K562 (cell line): ENCODE data around the gene METTL18. TPM values are rescaled to one million over a fixed set of nuclear protein-coding genes. Genes with fewer than 3 reads are reported as not detected.

ENCODE experiments used
- ARID2 ChIP-seq: fragments of 450-650 bp; IDR thresholded peaks from 2 replicates; pipeline ENCODE4 v1.6.1; 2017; ENCODE audit warnings: antibody characterized with exemption, mild to moderate bottlenecking
- DMBX1 ChIP-seq: fragments of 250-450 bp; sonication (Bioruptor Pico); IDR thresholded peaks from 2 replicates; pipeline ENCODE4 v1.8.0; 2022; ENCODE audit warnings: inconsistent platforms, mild to moderate bottlenecking, moderate library complexity, borderline replicate concordance
- E2F6 ChIP-seq, 2 experiments: IDR thresholded peaks; 2 replicates each; pipeline ENCODE4 v1.6.1; 2011; ENCODE audit warnings: borderline replicate concordance in 1 of 2, control low read depth in 1 of 2, low read depth in 1 of 2, low read length in 1 of 2, mild to moderate bottlenecking in 1 of 2, mixed read lengths in 1 of 2, moderate library complexity in 1 of 2; ENCODE audit not compliant: insufficient read depth in 1 of 2, insufficient read length in 1 of 2, poor library complexity in 1 of 2, severe bottlenecking in 1 of 2; ENCODE audit errors: extremely low read depth in 1 of 2
- EWSR1 ChIP-seq: fragments of 450-650 bp; IDR thresholded peaks from 2 replicates; pipeline ENCODE4 v1.6.1; 2018; ENCODE audit warnings: borderline replicate concordance, mild to moderate bottlenecking, low read depth, moderate library complexity; ENCODE audit not compliant: partially characterized antibody
- HNRNPLL ChIP-seq: fragments of 200-400 bp; formaldehyde crosslinking; IDR thresholded peaks from 2 replicates; pipeline ENCODE4 v1.6.1; 2017; ENCODE audit warnings: low read length, low read depth, mild to moderate bottlenecking; ENCODE audit not compliant: poor library complexity, severe bottlenecking
- MTF1 ChIP-seq: fragments of 250-450 bp; sonication (Bioruptor Pico); IDR thresholded peaks from 2 replicates; pipeline ENCODE4 v1.9.0; 2021; ENCODE audit warnings: moderate library complexity, mild to moderate bottlenecking, inconsistent platforms, borderline replicate concordance
- RBM25 ChIP-seq: fragments of 200-400 bp; formaldehyde crosslinking; IDR thresholded peaks from 2 replicates; pipeline ENCODE4 v1.6.1; 2018; ENCODE audit warnings: low read length, low read depth, moderate library complexity; ENCODE audit not compliant: severe bottlenecking
- SMARCA4 ChIP-seq: fragments of 450-650 bp; IDR thresholded peaks from 2 replicates; pipeline ENCODE4 v1.6.1; 2016
- SMARCC2 ChIP-seq: fragments of 450-650 bp; IDR thresholded peaks from 2 replicates; pipeline ENCODE4 v1.6.1; 2017; ENCODE audit warnings: antibody characterized with exemption, moderate library complexity, mild to moderate bottlenecking, low read depth
- ZBTB2 ChIP-seq: fragments of 450-650 bp; IDR thresholded peaks from 2 replicates; pipeline ENCODE4 v1.6.1; 2016; ENCODE audit warnings: antibody characterized with exemption
- ZNF785 ChIP-seq: fragments of 250-450 bp; sonication (Bioruptor Pico); IDR thresholded peaks from 2 replicates; pipeline ENCODE4 v1.4.0; 2020; ENCODE audit warnings: mild to moderate bottlenecking
- ZZZ3 ChIP-seq: fragments of 450-650 bp; IDR thresholded peaks from 2 replicates; pipeline ENCODE4 v1.6.1; 2016; ENCODE audit warnings: antibody characterized with exemption, mild to moderate bottlenecking, moderate library complexity
- polyA plus RNA-seq, 8 experiments: library from polyadenylated mRNA; depleted of rRNA in 4 of 8; stranded (reverse) in 5 of 8; unstranded in 3 of 8; fragments of >200 nt; fragmentation: Nextera tagmentation in 2 of 8; fragmentation: Illumina TruSeq in 1 of 8; extraction: Ambion mirVana in 2 of 8; extraction: Trizol in 1 of 8; gene quantifications; 2 replicates each; pipeline versions ENCODE4 v1.2.1 to v1.2.3, GENCODE V29; 2011 to 2014; ENCODE audit warnings: inconsistent platforms in 1 of 8, missing spikeins in 1 of 8
- total RNA-seq, 7 experiments: library from RNA; depleted of rRNA in 6 of 7; stranded (reverse); fragments of >200 nt in 6 of 7; fragmentation: Illumina TruSeq in 2 of 7; extraction: Trizol in 2 of 7; gene quantifications; 2 replicates each; pipeline versions ENCODE4 v1.2.1 to v1.2.3, GENCODE V29; 2011 to 2021; ENCODE audit warnings: low replicate concordance in 1 of 7
- TF ChIP-seq, protein P1 (sequence below): sonication (generic); formaldehyde crosslinking; IDR thresholded peaks from 2 replicates; pipeline ENCODE4 v1.8.0; 2023; ENCODE audit warnings: missing genetic modification reagents, mild to moderate bottlenecking, borderline replicate concordance
- TF ChIP-seq, protein P2 (sequence below): conservative IDR thresholded peaks from 2 replicates; pipeline ENCODE4 v1.6.1; 2011; ENCODE audit warnings: low read depth, mild to moderate bottlenecking, low read length; ENCODE audit not compliant: control insufficient read depth

Gene METTL18
- total and polyA plus RNA-seq, 9 of the 15 experiments (the other 6 are each of a cell fraction or from before 2014, with no cell fraction given), result 9.5 to 40.2 (median 14.7) TPM

- TF ChIP-seq HNRNPLL (peak; percentile 67), DMBX1 (no peak), SMARCC2 (no peak), ZBTB2 (no peak), MTF1 (CRISPR knock-in tag) (no peak), RBM25 (no peak), EWSR1 (no peak), ARID2 (no peak), ZNF785 (CRISPR knock-in tag) (no peak), ZZZ3 (peak; percentile 93; the same call in 1 of the 2 replicates), SMARCA4 (no peak), E2F6 (IDR thresholded peaks at IDR 0.05; ENCODE audit: borderline replicate concordance in 1 of 2, extremely low read depth in 1 of 2, insufficient read depth in 1 of 2, insufficient read length in 1 of 2, low read depth in 1 of 2, low read length in 1 of 2, poor library complexity in 1 of 2, severe bottlenecking in 1 of 2) (peak; percentile 76 to 83)
- TF ChIP-seq, protein P1, sequence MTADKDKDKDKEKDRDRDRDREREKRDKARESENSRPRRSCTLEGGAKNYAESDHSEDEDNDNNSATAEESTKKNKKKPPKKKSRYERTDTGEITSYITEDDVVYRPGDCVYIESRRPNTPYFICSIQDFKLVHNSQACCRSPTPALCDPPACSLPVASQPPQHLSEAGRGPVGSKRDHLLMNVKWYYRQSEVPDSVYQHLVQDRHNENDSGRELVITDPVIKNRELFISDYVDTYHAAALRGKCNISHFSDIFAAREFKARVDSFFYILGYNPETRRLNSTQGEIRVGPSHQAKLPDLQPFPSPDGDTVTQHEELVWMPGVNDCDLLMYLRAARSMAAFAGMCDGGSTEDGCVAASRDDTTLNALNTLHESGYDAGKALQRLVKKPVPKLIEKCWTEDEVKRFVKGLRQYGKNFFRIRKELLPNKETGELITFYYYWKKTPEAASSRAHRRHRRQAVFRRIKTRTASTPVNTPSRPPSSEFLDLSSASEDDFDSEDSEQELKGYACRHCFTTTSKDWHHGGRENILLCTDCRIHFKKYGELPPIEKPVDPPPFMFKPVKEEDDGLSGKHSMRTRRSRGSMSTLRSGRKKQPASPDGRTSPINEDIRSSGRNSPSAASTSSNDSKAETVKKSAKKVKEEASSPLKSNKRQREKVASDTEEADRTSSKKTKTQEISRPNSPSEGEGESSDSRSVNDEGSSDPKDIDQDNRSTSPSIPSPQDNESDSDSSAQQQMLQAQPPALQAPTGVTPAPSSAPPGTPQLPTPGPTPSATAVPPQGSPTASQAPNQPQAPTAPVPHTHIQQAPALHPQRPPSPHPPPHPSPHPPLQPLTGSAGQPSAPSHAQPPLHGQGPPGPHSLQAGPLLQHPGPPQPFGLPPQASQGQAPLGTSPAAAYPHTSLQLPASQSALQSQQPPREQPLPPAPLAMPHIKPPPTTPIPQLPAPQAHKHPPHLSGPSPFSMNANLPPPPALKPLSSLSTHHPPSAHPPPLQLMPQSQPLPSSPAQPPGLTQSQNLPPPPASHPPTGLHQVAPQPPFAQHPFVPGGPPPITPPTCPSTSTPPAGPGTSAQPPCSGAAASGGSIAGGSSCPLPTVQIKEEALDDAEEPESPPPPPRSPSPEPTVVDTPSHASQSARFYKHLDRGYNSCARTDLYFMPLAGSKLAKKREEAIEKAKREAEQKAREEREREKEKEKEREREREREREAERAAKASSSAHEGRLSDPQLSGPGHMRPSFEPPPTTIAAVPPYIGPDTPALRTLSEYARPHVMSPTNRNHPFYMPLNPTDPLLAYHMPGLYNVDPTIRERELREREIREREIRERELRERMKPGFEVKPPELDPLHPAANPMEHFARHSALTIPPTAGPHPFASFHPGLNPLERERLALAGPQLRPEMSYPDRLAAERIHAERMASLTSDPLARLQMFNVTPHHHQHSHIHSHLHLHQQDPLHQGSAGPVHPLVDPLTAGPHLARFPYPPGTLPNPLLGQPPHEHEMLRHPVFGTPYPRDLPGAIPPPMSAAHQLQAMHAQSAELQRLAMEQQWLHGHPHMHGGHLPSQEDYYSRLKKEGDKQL, result no peak
- TF ChIP-seq, protein P2, sequence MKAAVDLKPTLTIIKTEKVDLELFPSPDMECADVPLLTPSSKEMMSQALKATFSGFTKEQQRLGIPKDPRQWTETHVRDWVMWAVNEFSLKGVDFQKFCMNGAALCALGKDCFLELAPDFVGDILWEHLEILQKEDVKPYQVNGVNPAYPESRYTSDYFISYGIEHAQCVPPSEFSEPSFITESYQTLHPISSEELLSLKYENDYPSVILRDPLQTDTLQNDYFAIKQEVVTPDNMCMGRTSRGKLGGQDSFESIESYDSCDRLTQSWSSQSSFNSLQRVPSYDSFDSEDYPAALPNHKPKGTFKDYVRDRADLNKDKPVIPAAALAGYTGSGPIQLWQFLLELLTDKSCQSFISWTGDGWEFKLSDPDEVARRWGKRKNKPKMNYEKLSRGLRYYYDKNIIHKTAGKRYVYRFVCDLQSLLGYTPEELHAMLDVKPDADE, result peak; percentile 81
Observed at GRCh38 chr1:169794530-169795416, at the start of gene METTL18 (continued).
